OCI-LY3 (cell line): ENCODE measurements around the gene ANKRD27.

Experiments used
- CTCF ChIP-seq: fragments of 200-600, 300-600 bp; sonication (generic); IDR thresholded peaks from 2 replicates; pipeline ENCODE4 v1.5.1; 2014; ENCODE audit warnings: antibody characterized with exemption, low read length, low read depth
- EZH2phosphoT487 ChIP-seq: fragments of 200-600 bp; shearing (Covaris generic); IDR thresholded peaks from 2 replicates; pipeline ENCODE4 v1.6.1; 2018; ENCODE audit warnings: antibody characterized with exemption, mixed run types, low read depth

GRCh38 chr19:32669310-32669709, 5.7 kb downstream of the ANKRD27 start:
- TF ChIP-seq EZH2phosphoT487 (no peak), CTCF (no peak)
